ENCODE results near the gene FGFR3.

FGFR3 gene

DNA sequence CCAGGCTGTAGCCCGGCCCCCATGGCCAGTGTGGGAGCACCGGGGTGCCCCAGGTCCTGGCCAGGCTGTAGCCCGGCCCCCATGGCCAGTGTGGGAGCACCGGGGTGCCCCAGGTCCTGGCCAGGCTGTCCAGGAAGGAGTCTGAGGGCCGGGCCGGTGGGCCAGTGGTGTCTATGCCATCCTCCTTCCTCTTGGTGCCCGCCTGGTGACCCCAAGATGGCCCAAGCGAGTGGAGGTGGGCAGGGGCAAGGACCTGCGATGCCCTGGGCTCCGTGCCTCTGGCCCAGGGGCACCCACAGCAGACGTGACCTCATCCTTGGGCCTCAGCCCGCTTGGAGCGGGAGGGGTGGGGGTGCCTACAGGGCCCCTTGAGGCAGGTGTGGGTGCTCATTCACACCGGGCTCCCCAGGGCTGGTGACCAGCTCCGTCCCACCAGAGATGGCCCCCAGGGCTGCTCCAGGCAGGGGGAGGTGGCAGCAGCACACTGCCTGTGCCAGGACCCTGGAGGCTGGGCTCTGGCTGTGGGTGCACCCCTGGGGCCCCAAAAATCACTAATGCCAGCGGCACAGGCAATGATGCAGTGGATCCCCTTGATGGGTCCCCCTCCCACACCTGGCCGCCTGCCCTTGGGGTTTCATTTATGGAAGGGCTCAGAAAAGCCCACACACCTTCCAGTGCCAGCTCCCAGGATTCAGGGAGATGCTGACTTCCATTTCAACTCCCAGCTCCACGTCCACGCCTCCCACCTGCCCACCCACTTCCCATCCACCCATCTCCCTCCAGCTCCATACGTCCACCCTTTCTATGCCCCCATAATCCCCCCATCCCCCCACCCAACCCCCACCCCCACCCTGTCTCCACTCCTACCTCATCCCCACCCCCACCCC is 36.0 kb upstream of the FGFR3 start:
- no peak for DNase-seq

DNA sequence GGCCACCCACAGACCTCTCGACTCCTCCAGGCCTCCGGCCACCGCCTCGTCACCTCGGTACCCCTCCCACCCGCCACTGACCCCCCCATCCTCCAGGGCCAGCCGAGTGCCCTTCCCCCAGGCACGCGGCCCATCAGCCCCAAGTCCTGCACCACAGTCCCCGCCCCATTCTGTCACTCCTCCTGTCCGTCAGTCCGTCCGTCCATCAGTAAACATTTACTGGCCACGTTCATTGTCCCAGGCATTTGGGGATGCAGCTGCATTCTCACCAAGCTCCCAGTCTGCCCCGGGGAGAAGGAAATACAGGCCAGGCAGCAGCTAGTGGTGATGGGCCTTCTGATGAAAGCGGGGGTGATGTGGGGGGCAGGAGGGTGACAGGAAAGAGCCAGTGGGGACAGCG is 35.3 kb upstream of the FGFR3 start:
- DNase-seq, result no peak

DNA sequence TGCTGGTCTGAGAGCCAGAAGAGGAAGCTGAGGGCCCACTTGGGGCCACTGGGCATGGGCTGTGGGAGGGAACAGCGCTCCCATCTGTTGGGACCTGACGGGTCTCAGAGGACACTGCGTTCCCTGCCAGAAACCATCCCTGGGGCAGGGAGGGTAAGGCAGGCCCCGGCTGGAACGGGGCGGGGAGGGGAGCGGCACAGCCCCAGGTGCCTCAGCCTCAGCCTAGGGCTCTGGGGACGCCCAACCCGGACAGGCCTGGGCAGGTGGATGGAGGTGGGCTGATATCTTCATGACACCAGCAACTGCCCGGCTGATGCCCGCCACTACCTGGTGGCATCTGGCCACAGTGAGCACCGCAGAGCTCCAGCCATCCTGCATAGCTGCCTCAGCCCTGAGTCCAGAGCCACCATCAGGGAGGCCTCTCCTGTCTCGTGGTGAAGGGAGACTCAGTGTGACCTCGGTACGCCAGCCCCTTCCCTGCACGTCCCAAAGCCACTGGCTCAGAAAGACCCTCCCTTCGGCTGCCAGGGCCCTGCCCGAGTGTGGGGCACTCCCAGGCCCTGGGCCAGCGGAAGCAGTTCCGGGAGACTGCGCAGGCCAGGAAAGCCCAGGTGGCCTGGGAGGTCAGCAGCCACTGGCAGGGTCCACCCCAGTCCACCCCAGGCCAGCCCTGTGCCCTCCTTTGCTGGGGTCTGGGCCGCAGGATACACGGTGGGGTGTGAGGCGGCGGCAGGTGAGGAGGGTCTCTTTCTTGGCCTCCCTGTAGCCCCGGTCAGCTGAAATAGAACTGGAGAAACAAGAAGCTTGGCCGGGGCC is 34.6 kb upstream of the FGFR3 start:
- no peak for DNase-seq

DNA sequence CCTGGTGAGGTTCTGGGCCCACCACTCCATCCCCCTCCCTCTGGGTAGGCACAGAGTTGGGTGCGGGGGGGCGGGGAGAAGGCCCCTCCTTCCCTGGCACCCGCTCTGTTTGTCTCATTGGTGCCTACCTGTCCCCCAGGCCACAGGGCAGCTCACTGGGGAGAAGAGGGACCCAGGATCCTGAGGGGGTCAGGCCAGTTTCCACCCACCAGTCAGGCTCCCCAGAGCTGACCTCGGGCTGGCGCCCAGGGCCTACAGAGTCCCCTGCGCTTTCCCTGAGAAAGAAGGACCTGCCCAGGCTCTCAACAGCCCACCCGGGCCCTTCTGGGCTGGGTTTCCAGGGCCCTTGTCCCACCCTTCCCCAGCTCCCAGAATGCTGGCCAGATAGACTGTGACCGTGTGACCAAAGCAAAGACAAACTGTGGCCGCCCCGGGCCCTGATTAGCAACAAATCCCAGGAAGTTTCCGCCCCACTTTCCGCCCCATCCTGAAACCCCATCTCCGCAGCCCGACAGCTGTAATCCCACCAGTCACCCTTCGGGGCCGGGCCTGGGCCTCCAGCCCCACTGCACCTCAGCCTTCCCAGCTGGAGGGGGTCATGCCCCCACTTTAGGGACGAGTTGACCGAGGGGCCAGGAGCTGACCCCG is 33.8 kb upstream of the FGFR3 start:
- no peak for DNase-seq

DNA sequence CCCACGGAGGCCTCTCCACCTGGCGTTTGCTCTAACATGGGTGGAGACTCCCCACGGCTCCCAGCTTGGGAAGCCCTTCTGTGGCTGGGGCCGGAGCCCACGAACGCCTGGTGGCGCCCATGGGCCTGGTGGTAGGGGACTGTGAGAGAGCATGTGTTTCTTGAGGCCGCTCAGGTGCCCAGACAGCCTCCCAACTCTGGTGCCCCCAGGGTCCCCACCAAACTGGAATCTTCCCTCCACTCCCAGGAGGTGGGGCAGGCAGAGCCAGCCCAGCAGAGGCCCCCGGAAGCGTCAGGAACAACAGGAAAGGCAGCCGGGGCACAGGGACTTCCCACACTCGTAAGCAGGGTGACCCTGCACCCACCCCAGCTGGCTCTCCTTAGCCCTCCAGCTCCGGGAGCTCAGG is 33.3 kb upstream of the FGFR3 start:
- DNase-seq, result peak; percentile 30

DNA sequence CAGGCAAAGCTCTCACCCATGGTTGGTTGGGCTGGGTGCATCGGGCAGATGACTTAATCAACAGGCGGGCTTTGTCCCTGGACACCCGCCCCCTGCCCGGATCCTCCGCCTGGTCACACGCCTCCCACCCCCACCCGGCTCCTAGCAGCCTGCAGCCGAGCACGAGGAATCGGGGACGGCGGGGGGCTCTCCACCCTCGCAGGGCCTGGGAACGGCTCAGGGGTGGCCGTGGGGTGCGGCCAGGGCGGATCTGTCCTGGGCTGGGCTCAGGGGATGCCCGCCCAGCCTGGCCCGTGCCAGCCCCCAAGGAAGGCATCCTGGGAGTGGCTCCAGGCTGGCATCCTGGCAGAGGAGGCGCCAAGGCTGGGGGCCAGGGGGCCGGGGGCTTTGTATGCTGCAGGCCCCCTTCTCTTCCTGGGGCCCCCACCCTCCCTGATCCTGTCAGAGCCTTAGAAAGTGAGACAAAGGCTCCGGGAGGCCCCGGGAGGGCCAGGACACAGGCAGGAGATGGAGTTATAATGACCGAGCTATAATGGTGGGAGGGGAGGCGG is 32.5 kb upstream of the FGFR3 start:
- no peak for DNase-seq

DNA sequence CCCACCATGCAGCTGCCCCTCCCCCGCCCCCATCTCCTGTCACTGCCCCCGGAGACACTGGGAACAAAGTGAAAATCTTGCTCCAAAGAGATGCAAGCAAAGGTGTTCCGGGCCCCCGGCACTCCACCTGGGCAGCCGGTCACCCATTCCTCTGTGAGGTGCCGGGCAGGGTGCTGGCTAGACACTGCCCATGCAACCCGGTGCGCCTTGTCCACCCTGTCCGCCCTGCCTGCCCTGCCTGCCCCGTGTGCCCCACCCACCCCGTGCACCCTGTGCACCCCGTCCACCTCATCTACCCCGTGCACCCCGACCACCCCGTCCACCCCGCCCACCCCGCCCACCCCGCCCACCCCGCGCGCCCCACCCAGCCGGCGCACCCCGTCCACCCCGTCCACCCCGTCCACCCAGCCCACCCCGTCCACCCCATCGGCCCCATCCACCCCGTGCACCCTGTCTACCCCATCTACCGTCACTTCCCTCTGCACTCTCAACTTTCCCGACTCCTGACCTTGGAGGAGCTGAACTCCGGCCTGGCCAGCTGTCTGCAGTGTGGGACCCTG is 31.9 kb upstream of the FGFR3 start:
- no peak for DNase-seq

DNA sequence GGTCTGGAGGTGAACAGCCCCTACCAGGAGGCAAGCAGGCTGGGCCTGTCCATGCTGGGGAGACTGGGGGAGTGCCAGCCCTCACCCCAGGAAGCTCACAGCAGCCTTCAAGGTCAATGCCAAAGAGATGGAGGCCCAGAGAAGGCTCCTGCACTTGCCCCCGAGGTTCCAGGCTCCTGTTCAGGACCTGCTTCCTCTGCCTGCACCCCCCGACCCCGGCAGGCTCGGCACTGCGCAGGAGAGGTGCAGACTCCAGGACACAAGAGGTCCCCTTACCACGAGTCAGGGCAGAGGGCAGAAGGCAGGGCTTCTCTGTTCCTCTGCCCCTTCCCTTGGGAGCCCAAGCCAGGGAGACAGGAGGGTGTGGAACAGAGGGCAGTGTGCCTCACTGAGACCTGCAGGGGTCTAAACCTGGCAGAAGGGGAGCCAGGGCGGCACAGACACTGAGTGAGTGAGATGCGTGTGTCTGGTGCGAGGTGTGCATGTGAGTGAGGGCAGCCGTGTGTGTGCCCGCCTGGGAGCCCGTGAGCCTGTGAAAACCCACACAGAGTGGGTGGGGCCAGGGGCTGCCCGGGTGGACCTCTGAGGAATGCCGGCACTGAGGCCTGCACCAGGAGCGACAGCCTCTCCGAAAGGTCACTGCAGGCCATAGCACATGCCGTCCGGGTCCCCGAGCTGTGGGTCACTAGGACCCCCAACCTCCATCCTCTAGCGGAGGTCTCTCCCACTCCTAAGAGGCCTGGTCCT is 30.7 kb upstream of the FGFR3 start:
- DNase-seq, result no peak

DNA sequence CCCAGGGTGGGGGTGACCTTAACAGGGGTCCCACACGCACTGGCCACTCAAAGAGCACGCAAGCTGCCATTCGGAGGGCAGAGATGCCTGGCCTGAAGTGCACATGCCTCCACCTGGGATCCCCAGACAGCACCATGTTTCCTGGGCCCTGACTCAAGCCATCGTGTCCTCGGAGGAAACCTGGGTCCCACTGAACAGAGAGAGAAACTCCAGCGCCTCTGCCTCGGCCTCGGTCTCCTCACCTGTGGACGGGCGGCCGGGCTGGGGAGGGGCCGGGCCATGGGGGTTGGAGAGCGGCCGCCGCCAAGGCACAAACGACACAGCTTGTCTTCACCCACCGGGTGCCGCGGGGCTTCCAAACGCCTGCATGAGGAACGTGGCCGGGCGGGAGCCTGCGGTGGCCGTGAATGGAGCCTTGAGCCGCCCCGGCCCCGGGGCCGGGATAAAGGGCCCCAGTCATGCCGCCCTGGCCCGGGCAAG is 30.0 kb upstream of the FGFR3 start:
- DNase-seq, result no peak

DNA sequence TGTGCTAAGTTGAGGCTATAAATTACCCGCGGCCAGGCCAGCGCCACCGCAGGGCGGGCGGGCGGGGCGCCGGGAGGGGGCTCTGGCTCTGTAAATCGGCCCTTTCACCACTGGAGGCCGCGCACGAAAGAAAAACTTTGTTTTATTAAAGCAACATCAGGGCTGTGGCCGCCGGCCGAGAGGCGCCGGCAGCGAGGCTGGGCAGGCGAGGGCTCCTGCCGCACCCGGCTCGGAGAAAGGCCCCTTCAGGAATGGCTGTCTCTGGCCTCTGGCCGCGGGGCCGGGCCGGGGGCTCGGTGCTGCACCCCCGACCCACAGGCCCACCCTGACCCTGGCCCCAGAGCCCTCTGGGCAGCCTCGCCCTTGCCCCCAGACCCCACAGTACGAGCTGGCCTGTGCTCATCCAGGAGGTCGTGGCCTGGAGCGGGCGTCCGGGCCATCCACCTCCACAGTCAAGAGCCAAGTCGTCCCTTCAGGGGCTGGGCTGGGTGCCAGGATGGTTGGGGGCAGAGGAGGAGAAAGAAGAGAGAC is 29.5 kb upstream of the FGFR3 start:
- DNase-seq, result peak; percentile 68

DNA sequence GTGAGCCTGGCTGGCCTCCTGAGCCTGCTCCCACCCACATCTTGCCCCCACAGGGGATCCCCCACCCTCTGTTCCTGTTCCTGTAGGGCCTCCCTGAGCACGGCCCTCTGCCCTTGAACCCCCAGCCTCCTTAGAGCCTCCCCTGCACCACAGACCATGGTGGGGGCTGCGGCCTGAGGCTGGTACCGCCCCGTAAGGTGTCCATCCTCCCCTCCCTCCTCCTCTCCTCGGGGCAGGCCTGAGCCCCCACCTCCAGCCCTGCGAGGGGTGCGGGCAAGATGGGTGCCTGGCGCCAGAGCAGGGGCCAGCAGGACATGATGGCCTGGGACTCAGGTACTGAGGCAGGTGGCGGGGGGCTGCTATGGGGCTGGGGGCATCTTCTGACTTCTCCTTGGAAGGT is 28.4 kb upstream of the FGFR3 start:
- no peak for DNase-seq

DNA sequence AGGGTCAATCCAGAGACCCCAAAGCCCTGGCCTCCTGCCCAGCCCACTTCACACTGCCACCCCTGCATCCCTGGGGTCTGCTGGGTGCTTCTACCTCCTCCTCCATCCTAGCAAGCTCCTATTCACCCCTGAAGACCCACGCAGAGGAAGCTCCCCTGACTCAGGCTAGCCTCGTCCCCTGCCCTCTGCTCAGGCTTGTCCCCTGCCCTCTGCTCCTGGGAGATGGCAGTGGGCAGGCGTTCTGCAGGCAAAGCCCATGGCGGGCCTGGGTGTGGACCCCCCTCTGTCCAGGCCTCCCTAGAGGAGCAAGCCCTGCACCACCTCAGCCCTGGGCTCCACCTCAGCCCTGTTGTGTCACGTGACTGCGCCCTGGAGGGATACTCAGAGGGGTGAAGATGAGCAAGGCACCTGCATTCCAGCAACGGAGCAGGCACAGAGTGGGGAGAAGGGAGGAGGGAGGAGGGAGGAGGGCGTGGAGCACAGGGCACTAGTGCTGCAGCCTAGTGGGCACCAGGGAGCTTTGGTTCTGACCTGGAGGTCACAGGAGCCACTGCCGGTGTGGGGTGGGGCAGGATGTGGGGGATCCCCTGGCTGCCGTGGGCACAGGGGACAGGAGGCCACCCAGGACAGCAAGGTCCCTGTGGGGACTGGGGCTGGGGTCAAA is 27.6 kb upstream of the FGFR3 start:
- DNase-seq, result no peak

DNA sequence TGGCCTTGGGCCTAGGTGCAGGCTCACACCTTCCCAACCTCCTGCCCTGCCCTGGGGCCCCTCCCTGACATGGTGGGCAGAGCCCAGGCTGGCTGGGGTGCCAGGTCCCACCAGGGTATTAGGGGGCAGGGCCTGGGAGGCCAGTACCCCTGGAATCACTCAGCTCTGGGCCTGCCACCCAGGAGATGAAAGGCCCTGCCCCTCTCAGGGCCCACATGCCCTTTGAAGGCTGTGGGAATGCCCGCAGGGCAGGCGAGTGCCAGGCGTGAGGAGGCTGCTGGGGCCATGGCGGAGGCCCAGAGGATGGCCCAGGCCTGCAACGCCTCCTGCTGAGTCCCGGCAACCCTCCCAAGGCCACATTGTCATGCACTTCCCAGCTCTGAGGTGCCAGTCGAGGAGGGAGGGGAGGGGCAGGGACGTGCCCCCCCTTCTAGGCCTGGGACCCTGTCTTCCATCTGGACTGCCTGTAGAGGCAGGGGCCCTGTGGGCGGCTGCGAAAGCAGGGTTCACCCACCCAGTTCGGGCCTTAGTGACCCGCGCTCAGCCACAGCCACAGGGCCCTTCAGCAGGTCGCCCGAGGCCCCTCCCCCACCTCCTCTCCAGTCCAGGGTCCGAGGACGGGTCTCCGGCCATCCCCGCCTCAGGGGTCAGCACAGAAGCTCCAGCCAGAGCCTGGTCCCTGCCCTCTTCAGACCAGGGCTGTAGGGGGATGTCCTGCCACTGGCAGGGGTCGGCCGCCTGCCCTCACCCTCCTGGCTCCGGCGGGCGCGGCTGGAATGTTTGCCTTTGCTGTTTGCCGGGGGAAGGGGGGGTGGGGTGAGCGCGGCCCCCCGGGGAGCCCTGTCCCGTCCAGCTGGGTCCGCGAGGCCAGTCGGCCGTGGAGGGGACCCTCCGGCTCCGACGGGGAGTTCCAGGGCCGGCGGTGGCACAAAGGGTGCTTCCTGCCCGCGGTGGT is 26.7 kb upstream of the FGFR3 start:
- peak; percentile 34 for DNase-seq

DNA sequence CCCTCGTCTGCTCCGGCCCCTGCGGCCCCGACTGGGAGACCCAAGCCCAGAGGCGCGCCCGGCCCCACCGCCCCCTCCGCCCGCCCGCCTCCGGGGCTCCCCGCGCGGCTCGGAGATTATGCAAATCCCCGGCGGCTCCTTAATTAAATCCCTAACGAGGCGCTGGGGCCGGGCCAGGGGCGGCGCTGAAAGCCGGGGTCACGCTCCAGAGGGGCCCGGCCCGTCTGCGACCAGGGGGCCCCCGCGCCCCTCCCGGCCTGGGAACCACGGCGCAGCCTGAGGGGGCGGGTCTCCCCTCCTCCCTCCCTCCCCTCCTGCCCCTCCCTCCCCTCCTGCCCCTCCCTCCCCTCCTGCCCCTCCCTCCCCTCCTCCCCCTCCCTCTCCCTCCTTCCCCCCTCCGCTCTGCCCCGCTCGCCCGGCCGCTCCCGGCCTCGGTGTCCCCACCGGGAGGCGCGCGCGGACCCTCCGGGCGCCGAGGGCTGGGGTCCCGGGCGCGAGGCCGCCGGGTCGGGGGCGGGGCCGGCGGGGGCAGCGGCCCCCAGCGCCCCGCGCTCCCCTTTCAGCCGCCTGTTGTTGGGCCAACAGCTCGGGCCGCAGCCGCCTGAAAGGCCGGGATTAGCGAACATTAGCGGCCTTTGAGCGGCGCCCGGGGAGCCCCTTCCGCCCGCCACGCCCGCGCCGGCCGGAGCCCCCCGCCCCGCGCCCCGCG is 25.9 kb upstream of the FGFR3 start:
- DNase-seq, result peak; percentile 30

DNA sequence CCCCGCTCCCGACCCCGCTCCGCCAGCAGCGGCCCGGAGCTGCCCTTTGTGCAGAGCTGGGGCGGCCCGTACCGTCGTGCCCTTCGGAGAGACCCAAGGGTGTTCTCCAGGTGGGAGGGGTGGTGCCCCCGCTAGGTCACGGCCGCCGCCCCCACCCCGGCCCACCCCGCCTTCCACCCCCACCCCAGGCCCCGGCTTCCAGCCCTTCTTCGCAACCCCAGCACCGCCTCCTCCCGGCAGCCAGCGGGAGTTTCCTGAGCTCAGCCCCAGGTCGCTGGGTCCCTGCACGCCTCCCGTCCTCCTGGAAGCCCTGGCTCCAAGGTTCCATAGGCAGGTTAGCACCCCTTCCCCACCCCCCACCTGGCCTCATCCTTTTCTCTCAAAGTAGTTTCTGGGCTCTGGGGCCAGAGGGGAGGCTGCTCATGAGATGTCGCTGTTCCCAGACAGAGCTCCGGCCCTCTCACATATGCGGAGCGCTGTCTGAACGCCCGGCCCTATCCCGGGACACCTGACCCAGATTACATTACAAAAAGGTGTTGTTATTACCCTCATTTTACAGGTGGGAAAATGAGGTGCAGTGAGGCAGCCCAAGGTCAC is 25.2 kb upstream of the FGFR3 start:
- DNase-seq, result peak; percentile 32

DNA sequence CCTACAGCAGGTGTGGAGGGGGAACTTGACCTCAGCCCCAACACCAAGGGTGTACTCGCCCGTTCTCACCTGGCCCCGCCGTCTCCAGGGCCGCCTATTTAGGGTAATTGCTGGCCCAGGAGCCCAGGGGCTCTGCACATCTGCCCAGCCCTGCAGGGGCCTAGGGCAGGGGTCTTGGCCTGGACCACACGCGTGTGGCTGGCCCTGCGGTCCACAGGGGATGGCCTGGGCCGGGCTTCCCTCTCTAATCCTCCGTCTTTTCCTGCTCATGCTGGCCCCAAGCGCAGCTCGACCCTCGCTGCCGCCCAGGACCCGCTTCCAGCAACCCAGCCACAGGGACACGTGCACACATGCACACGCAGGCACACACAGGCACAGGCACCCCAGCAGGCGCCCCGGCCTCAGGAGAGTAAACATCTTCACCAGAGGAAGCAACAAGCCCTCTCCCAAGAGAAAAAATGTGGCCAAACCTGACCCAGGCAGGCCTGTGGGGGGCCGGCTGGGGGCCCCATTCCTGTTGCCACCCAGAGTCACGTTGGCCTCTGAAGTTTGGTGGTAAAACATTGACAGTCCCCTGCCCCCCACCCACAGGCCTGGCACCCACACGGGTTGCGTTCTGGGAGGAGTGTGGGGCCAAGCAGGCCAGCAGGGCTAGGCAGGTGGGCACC is 24.6 kb upstream of the FGFR3 start:
- no peak for DNase-seq

DNA sequence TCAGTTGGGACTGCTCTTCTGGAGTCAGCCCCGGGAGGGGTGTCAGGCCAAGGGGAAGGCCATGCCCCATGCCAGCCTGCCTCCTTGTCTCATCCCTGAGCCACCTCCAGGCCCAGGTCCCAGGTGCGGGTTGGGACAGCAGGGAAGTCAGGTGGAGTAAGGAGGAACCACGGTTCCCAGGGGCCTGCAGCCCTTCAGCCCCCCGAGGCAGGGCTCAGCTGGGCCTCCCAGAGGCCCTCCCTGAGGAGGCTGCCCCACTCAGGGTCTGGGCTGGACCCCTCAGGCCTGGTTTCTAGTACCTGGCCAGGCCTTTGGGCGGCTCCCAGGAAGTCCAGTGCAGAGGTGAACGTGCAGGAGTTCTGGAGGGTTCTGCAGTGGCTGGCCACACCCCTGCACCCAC is 23.4 kb upstream of the FGFR3 start:
- DNase-seq, result no peak

DNA sequence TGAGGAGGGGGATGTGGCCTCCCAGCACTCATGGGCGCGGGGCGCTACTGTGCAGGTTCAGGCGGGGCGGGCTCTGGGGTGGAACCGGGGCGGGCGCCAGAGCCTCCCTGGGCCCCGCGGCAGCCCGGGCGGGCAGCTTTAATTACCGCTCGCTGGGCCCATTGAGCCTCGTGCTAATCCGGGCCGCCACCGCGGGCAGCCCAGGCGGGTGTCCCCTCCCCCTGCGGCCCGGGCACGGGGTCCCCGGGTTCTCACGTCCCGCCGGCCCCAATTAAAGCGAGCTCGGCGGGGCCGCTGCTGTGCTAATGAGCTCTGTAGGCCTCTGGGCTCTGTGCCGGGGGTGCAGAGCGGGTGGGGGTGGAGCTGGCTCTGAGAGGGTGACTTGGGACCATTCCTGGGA is 22.8 kb upstream of the FGFR3 start:
- DNase-seq, result no peak

Data from RPMI8226 (cell line).